Kidney (tissue), 14 donors: ENCODE data around the gene TLNRD1. TPM values are rescaled to one million over a fixed set of nuclear protein-coding genes. Genes with fewer than 3 reads are reported as not detected.

Experiments used
- DNase-seq, 5 donors: peaks; one replicate each; pipeline ENCODE4 v3.0.0-alpha.2; 2013 to 2020
- FAIRE-seq: peaks from 2 replicates; lab custom pipeline; 2012; peaks lifted over from hg19 to GRCh38; lab: Jason Lieb, UNC
- H3K27ac ChIP-seq, 2 donors: one replicate each; pipeline ENCODE4 v1.7.0; 2013; ENCODE audit warnings: low read depth in 2 of 2, low read length in 2 of 2, inconsistent platforms in 1 of 2
- H3K27me3 ChIP-seq: one replicate; pipeline ENCODE4 v1.7.1; 2013; ENCODE audit warnings: low read length, inconsistent platforms; ENCODE audit not compliant: control insufficient read depth, insufficient read depth
- H3K36me3 ChIP-seq, 3 donors: one replicate each; pipeline versions ENCODE4 v1.7.0 to v1.7.1; 2013; ENCODE audit warnings: low read length in 3 of 3, control low read depth in 1 of 3, inconsistent platforms in 1 of 3; ENCODE audit not compliant: insufficient read depth in 3 of 3, control insufficient read depth in 2 of 3
- H3K4me1 ChIP-seq, 3 donors: one replicate each; pipeline versions ENCODE4 v1.7.0 to v1.7.1; 2013; ENCODE audit warnings: low read length in 3 of 3, inconsistent platforms in 1 of 3, low read depth in 1 of 3; ENCODE audit not compliant: control insufficient read depth in 2 of 3, insufficient read depth in 2 of 3
- H3K4me3 ChIP-seq, 3 donors: one replicate each; pipeline versions ENCODE4 v1.7.0 to v1.8.1; 2013; ENCODE audit warnings: low read length in 3 of 3, control low read depth in 1 of 3, inconsistent platforms in 1 of 3
- H3K9ac ChIP-seq, 3 donors: one replicate each; pipeline versions ENCODE4 v1.7.0 to v1.7.1; 2013; ENCODE audit warnings: low read length in 3 of 3, control low read depth in 1 of 3, inconsistent platforms in 1 of 3
- H3K9me3 ChIP-seq, 3 donors: one replicate each; pipeline versions ENCODE4 v1.7.0 to v1.7.1; 2013; ENCODE audit warnings: low read length in 3 of 3, control low read depth in 1 of 3, inconsistent platforms in 1 of 3; ENCODE audit not compliant: control insufficient read depth in 2 of 3, insufficient read depth in 1 of 3
- CTCF ChIP-seq: IDR thresholded peaks from 3 replicates; pipeline ENCODE4 v1.5.1; 2012; ENCODE audit warnings: mild to moderate bottlenecking, moderate library complexity, borderline replicate concordance; ENCODE audit not compliant: insufficient read depth; ENCODE audit errors: extremely low read depth
- intact Hi-C: fragments of 100-400 bp; cut with DNase I; formaldehyde crosslinking; loops from one replicate; pipeline ENCODE4 v1.11.1; 2022
- polyA plus RNA-seq: library from polyadenylated mRNA; stranded (reverse); fragments of 350-450 nt; fragmentation: Illumina TruSeq; extraction: RNeasy Lipid Tissue Mini Kit (QIAGEN cat#74804); gene quantifications from one replicate; pipeline ENCODE4 v1.2.3, GENCODE V29; 2014; ENCODE audit warnings: low read depth, low replicate concordance; ENCODE audit not compliant: insufficient read depth
- total RNA-seq: library from RNA; stranded (reverse); fragmentation: NEBNext Ultra II Directional; extraction: Animal tissue kit (Norgen Biotek cat#: 25700); gene quantifications from one replicate; pipeline ENCODE4 v1.2.1, GENCODE V29; 2021
- donor health status: control.
- donor health status: control.
- donor health status: control.
- donor health status: control.
- donor health status: control.
- donor health status: DM: yes; HTN: yes; CAD: no.
- donor health status: Normal renal cell carcinoma (clear cell type).

TLNRD1 gene
- total and polyA plus RNA-seq, 2 donors from 2014 or later = 7.4 to 16.7 TPM

- Histone ChIP-seq H3K36me3 (no peaks in the 10 kb centered on the region), H3K9ac (no peak overlapping the region), H3K27ac (no peak overlapping the region), H3K27me3 (no peaks in the 10 kb centered on the region), H3K9me3 (peaks cover 0 to 4% (median 0%) of the 10 kb centered on the region in 3 donors), H3K4me3 (no peak overlapping the region), H3K4me1 (peaks cover 0 to 4% (median 0%) of the 10 kb centered on the region in 3 donors)
- no peak for FAIRE-seq
- no peak for DNase-seq
- intact Hi-C loops = no loop called here
- TF ChIP-seq CTCF = no peak
Observed at GRCh38 chr15:81026836-81027599, 26.3 kb downstream of the TLNRD1 start.

- no peaks in the 10 kb centered on the region for H3K27me3 ChIP-seq
- no peaks in the 10 kb centered on the region for H3K4me1 ChIP-seq
- intact Hi-C loops = no loop called here
- no peak for TF ChIP-seq CTCF
- no peak for FAIRE-seq
- H3K9ac ChIP-seq = no peak overlapping the region
- peaks cover 0 to 4% (median 0%) of the 10 kb centered on the region in 3 donors for H3K9me3 ChIP-seq
- DNase-seq = no peak
- no peak overlapping the region for H3K4me3 ChIP-seq
- no peaks in the 10 kb centered on the region for H3K36me3 ChIP-seq
- H3K27ac ChIP-seq = no peak overlapping the region
Observed at GRCh38 chr15:81029414-81030300, 28.9 kb downstream of the TLNRD1 start.

- FAIRE-seq (no peak), DNase-seq (no peak)
Observed at GRCh38 chr15:81030301-81030750, 29.6 kb downstream of the TLNRD1 start.

More at GRCh38 chr15:81030301-81030750, 29.6 kb downstream of the TLNRD1 start:
- no peak overlapping the region for H3K27ac ChIP-seq
- H3K27me3 ChIP-seq = no peaks in the 10 kb centered on the region
- TF ChIP-seq CTCF = no peak
- peaks cover 0 to 4% (median 0%) of the 10 kb centered on the region in 3 donors for H3K9me3 ChIP-seq
- no peak overlapping the region for H3K4me3 ChIP-seq
- no peaks in the 10 kb centered on the region for H3K36me3 ChIP-seq
- no peaks in the 10 kb centered on the region for H3K4me1 ChIP-seq
- intact Hi-C loops = no loop called here
- H3K9ac ChIP-seq = no peak overlapping the region
